Endothelial cell of umbilical vein (primary cell): ENCODE results near the gene ABCC5. TPM values are rescaled to one million over a fixed set of nuclear protein-coding genes. Genes with fewer than 3 reads are reported as not detected.

ENCODE experiments used
- BruUV-seq: library from RNA; stranded (reverse); fragments of 400-500 nt; replicated peaks from 2 replicates; lab custom pipeline; 2021; lab: Mats Ljungman, UMichigan
- CTCF ChIA-PET: fragments of 300-600, 350-600 bp; sonication (Branson Sonifier 250); formaldehyde crosslinking; loops from one replicate; lab custom pipeline; 2021; ENCODE audit warnings: antibody characterized with exemption, inconsistent platforms; lab: Charles Lee
- POLR2A ChIA-PET: fragments of 300-600, 350-600 bp; sonication (Branson Sonifier 250); formaldehyde crosslinking; loops from one replicate; lab custom pipeline; 2021; ENCODE audit warnings: antibody characterized with exemption, inconsistent platforms; lab: Charles Lee
- DNase-seq: peaks from one replicate; pipeline ENCODE4 v3.0.0-alpha.2; 2011; ENCODE audit warnings: low read depth, low spot score
- FAIRE-seq: peaks from 2 replicates; lab custom pipeline; 2011; peaks lifted over from hg19 to GRCh38; lab: Jason Lieb, UNC
- H2AFZ ChIP-seq: 2 replicates; pipeline ENCODE4 v1.6.0; 2012; ENCODE audit warnings: low read depth, low read length, control low read depth, inconsistent platforms
- H3K27ac ChIP-seq: 2 replicates; pipeline ENCODE4 v1.5.1; 2011; ENCODE audit warnings: low read depth, mild to moderate bottlenecking, control low read depth, low read length, moderate library complexity; ENCODE audit not compliant: insufficient read depth
- H3K27me3 ChIP-seq, 2 experiments: 2 replicates each; pipeline versions ENCODE4 v1.6.0 to v1.6.1; 2011; ENCODE audit warnings: low read length in 2 of 2, mixed read lengths in 1 of 2; ENCODE audit not compliant: control insufficient read depth in 2 of 2, insufficient read depth in 2 of 2
- H3K36me3 ChIP-seq, 2 experiments: 2 replicates in 1 of 2; 3 replicates in 1 of 2; pipeline ENCODE4 v1.5.1; 2011; ENCODE audit warnings: low read length in 2 of 2, mild to moderate bottlenecking in 1 of 2, moderate library complexity in 1 of 2; ENCODE audit not compliant: control insufficient read depth in 2 of 2, insufficient read depth in 2 of 2; ENCODE audit errors: extremely low read depth in 1 of 2
- H3K4me1 ChIP-seq: 3 replicates; pipeline ENCODE4 v1.5.1; 2011; ENCODE audit warnings: mild to moderate bottlenecking, low read length; ENCODE audit not compliant: control insufficient read depth, insufficient read depth; ENCODE audit errors: extremely low read depth
- H3K4me2 ChIP-seq: 2 replicates; pipeline ENCODE4 v1.6.1; 2011; ENCODE audit warnings: low read length, control low read depth, mixed read lengths; ENCODE audit not compliant: insufficient read depth
- H3K4me3 ChIP-seq, 3 experiments: fragments of 200-600 bp in 1 of 3; sonication (generic), shearing (Covaris generic) in 1 of 3; replicated peaks in 1 of 3; 2 replicates each; pipeline ENCODE4 v1.5.1; 2011 to 2016; ENCODE audit warnings: control low read depth in 3 of 3, low read length in 3 of 3, mild to moderate bottlenecking in 2 of 3, inconsistent platforms in 1 of 3, low read depth in 1 of 3, moderate library complexity in 1 of 3; ENCODE audit not compliant: insufficient read depth in 1 of 3
- H3K79me2 ChIP-seq: 2 replicates; pipeline ENCODE4 v1.6.0; 2012; ENCODE audit warnings: low read length, inconsistent platforms; ENCODE audit not compliant: control insufficient read depth, insufficient read depth
- H3K9ac ChIP-seq: replicated peaks from 2 replicates; pipeline ENCODE3; 2011; ENCODE audit warnings: low read length, control low read depth; ENCODE audit not compliant: insufficient read depth; ENCODE audit errors: extremely low read depth
- H3K9me1 ChIP-seq: replicated peaks from 3 replicates; pipeline ENCODE4 v1.6.0; 2011; ENCODE audit warnings: mild to moderate bottlenecking, low read length; ENCODE audit not compliant: control insufficient read depth, insufficient read depth; ENCODE audit errors: extremely low read depth
- H3K9me3 ChIP-seq: replicated peaks from 2 replicates; pipeline ENCODE4 v1.5.1; 2012; ENCODE audit warnings: low read length, inconsistent platforms; ENCODE audit not compliant: control insufficient read depth, insufficient read depth
- H4K20me1 ChIP-seq: replicated peaks from 2 replicates; pipeline ENCODE3; 2011; ENCODE audit warnings: mild to moderate bottlenecking, low read length; ENCODE audit not compliant: control insufficient read depth, insufficient read depth; ENCODE audit errors: extremely low read depth
- EZH2 ChIP-seq: IDR thresholded peaks from 2 replicates; pipeline ENCODE4 v1.6.1; 2012; ENCODE audit warnings: borderline replicate concordance, low read depth, mild to moderate bottlenecking, moderate library complexity, low read length, inconsistent platforms; ENCODE audit not compliant: severe bottlenecking
- FOS ChIP-seq: IDR thresholded peaks from 2 replicates; pipeline ENCODE4 v1.6.1; 2011; ENCODE audit warnings: mild to moderate bottlenecking, low read length, moderate library complexity, borderline replicate concordance; ENCODE audit not compliant: insufficient read depth
- GATA2 ChIP-seq: IDR thresholded peaks from 2 replicates; pipeline ENCODE4 v1.7.0; 2011; ENCODE audit warnings: low read depth, mild to moderate bottlenecking, moderate library complexity, mixed read lengths, low read length; ENCODE audit not compliant: insufficient read length, insufficient read depth
- JUN ChIP-seq: IDR thresholded peaks from 2 replicates; pipeline ENCODE4 v1.6.1; 2011; ENCODE audit warnings: borderline replicate concordance, low read depth; ENCODE audit not compliant: insufficient read length, insufficient read depth
- MYC ChIP-seq: IDR thresholded peaks from one replicate; pipeline ENCODE4 v1.6.1; 2011; ENCODE audit warnings: mild to moderate bottlenecking, low read depth, low read length
- POLR2A ChIP-seq: IDR thresholded peaks from 2 replicates; pipeline ENCODE4 v1.6.1; 2012; ENCODE audit warnings: low read depth, mild to moderate bottlenecking, control low read depth, low read length
- POLR2AphosphoS5 ChIP-seq: IDR thresholded peaks from 2 replicates; pipeline ENCODE4 v1.6.1; 2012; ENCODE audit warnings: low read depth, mild to moderate bottlenecking, control low read depth, low read length, moderate library complexity; ENCODE audit not compliant: insufficient read depth
- dilution Hi-C: fragments of 300-500 bp; cut with MboI; formaldehyde crosslinking; loops from one replicate; pipeline ENCODE4 v1.15.0; 2019; ENCODE audit warnings: low sequenced_read_pairs; ENCODE audit not compliant: extremely low pct_ligation_motif_present
- intact Hi-C: fragments of 100-400 bp; cut with micrococcal nuclease; formaldehyde crosslinking; loops from one replicate; pipeline ENCODE4 v1.10.0; 2022
- polyA plus RNA-seq, 4 experiments: library from polyadenylated mRNA; depleted of rRNA in 3 of 4; stranded (reverse) in 3 of 4; unstranded in 1 of 4; fragments of >200 nt; gene quantifications; 2 replicates each; pipeline versions ENCODE4 v1.2.1 to v1.2.3, GENCODE V29; 2011 to 2012; ENCODE audit warnings: missing spikeins in 1 of 4
- total RNA-seq: library from RNA; stranded (reverse); gene quantifications from 2 replicates; pipeline ENCODE4 v1.2.3, GENCODE V29; 2021
- TF ChIP-seq, protein P1 (sequence below), 2 donors: IDR thresholded peaks; 1 replicate in 1 of 2; 2 replicates in 1 of 2; pipeline ENCODE4 v1.5.1; 2011; ENCODE audit warnings: low read length in 2 of 2, mild to moderate bottlenecking in 2 of 2, moderate library complexity in 2 of 2, control low read depth in 1 of 2, inconsistent platforms in 1 of 2, low read depth in 1 of 2; ENCODE audit not compliant: insufficient read depth in 1 of 2; ENCODE audit errors: extremely low read depth in 1 of 2

Gene ABCC5
- total and polyA plus RNA-seq, 2 donors (not counting 3 experiments of a cell fraction or from before 2014, with no cell fraction given): 22.5 to 24.6 TPM

- CTCF ChIA-PET: no interaction called here
- H3K27ac ChIP-seq: no peak overlapping the region
- no peak for FAIRE-seq
- intact Hi-C loops (no loop called here), dilution Hi-C loops (no loop called here)
- no peak overlapping the region for H2AFZ ChIP-seq
- no TSS peak for BruUV-seq
- POLR2A ChIA-PET: no interaction called here
- no peak for DNase-seq
- no peak overlapping the region for H3K9ac ChIP-seq
- H3K9me3 ChIP-seq: no peaks in the 10 kb centered on the region
- H3K79me2 ChIP-seq: no peaks in the 10 kb centered on the region
- H3K4me3 ChIP-seq: no peak overlapping the region
- H4K20me1 ChIP-seq: no peaks in the 10 kb centered on the region
- TF ChIP-seq JUN: no peak
- no peak for TF ChIP-seq MYC
- TF ChIP-seq POLR2AphosphoS5: no peak
- TF ChIP-seq FOS: no peak
- no peak for TF ChIP-seq GATA2
- TF ChIP-seq, protein P1, sequence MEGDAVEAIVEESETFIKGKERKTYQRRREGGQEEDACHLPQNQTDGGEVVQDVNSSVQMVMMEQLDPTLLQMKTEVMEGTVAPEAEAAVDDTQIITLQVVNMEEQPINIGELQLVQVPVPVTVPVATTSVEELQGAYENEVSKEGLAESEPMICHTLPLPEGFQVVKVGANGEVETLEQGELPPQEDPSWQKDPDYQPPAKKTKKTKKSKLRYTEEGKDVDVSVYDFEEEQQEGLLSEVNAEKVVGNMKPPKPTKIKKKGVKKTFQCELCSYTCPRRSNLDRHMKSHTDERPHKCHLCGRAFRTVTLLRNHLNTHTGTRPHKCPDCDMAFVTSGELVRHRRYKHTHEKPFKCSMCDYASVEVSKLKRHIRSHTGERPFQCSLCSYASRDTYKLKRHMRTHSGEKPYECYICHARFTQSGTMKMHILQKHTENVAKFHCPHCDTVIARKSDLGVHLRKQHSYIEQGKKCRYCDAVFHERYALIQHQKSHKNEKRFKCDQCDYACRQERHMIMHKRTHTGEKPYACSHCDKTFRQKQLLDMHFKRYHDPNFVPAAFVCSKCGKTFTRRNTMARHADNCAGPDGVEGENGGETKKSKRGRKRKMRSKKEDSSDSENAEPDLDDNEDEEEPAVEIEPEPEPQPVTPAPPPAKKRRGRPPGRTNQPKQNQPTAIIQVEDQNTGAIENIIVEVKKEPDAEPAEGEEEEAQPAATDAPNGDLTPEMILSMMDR (IDR thresholded peaks at IDR 0.05; ENCODE audit: extremely low read depth in 1 of 2, insufficient read depth in 1 of 2, low read depth in 1 of 2, low read length in 2 of 2): no peak
- TF ChIP-seq EZH2: no peak
- H3K36me3 ChIP-seq: peaks cover 2 to 5% of the 10 kb centered on the region in 2 experiments
- no peaks in the 10 kb centered on the region for H3K4me1 ChIP-seq
- no peaks in the 10 kb centered on the region for H3K27me3 ChIP-seq
- H3K9me1 ChIP-seq: no peaks in the 10 kb centered on the region
- no peak overlapping the region for H3K4me2 ChIP-seq
Observed at GRCh38 chr3:183944775-183945174, 72.9 kb downstream of the ABCC5 start.

DNA sequence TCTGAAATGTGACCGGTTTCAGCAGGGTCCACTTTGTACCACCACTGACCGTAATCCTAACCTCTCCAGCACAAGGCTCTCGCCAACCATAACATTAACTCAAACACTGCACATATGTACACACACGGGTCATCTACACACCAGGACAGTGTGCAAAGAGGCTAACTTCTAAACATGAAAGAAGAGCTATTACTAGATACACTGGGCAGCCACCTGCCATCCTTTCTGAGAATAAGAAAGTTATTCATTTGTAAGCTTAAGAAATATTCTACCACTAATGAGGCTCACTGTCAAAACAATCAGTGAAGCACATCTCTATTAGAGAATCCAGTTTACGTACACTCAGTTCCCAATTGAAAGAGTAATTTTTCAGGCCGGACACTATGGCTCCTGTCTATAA, 73.9 kb downstream of the ABCC5 start:
- Histone ChIP-seq H3K36me3 (peaks cover 2 to 3% of the 10 kb centered on the region in 2 experiments), H3K4me2 (no peak overlapping the region), H3K4me1 (no peaks in the 10 kb centered on the region), H3K9me3 (no peaks in the 10 kb centered on the region), H3K9me1 (no peaks in the 10 kb centered on the region), H2AFZ (no peak overlapping the region), H3K27me3 (no peaks in the 10 kb centered on the region), H4K20me1 (no peaks in the 10 kb centered on the region), H3K9ac (no peak overlapping the region), H3K27ac (no peak overlapping the region), H3K4me3 (no peak overlapping the region), H3K79me2 (no peaks in the 10 kb centered on the region)
- BruUV-seq: no TSS peak
- dilution Hi-C loops (no loop called here), intact Hi-C loops (no loop called here)
- CTCF ChIA-PET: no interaction called here
- TF ChIP-seq JUN (no peak), POLR2A (no peak)
- FAIRE-seq: no peak
- POLR2A ChIA-PET: no interaction called here
- no peak for DNase-seq
